Forelimb muscle (tissue), 1 donor: Measurements from ENCODE around the gene NEK7. TPM values are rescaled to one million over a fixed set of nuclear protein-coding genes. Genes with fewer than 3 reads are reported as not detected.

Experiments
- DNase-seq: peaks from one replicate; pipeline ENCODE4 v3.0.0-alpha.2; 2013; ENCODE audit warnings: low read depth
- polyA plus RNA-seq: library from polyadenylated mRNA; unstranded; fragments of 120-200 nt; gene quantifications from one replicate; pipeline ENCODE4 v1.2.1, GENCODE V29; 2013; ENCODE audit not compliant: insufficient read length

The NEK7 gene
- polyA plus RNA-seq, 1 donor: 34.7 TPM

DNA sequence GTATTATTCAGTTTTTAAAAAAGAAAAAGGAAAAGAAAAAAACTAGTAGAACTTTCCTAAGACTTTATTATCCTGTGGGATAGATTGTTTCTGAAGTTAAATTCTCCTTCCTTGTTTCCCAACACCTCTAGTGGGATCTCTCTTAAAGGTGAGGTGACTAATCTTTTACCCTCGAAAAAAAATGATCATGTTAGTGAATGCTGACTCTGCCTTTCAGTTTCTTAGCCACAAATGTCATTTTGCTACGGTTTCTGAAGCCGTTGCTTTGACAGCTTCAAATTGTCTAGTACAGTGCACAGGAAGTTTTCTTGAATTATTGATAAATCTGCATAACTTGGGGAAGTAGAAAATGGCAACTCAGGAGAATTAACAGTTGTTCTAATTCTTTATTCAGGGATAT, 13.0 kb upstream of the NEK7 start:
- no peak for DNase-seq

- DNase-seq: no peak
Observed at GRCh38 chr1:198147216-198147615, 9.6 kb upstream of the NEK7 start.

DNA sequence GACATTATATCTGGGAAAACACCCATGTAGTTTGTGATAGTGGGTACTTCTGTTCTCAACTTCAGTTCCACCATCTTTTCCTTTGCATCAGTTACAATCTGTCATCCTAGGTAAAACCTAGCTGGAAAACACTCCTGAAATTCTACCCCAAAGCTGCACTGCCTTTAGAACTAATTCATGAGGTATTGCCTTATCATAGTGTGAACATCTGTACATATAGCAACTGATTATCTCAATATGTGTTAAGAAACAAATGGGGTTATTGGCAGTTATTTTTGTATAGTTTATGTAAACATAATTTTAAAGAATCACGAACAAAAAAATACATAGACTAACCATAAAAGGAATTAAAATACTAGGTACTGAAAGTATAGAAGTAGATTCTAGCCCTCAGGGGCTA, 6.4 kb upstream of the NEK7 start:
- no peak for DNase-seq

GRCh38 chr1:198151688-198152087, 5.1 kb upstream of the NEK7 start:
- no peak for DNase-seq

- DNase-seq: no peak
Observed at GRCh38 chr1:198153103-198153502, 3.7 kb upstream of the NEK7 start.

GRCh38 chr1:198153804-198154203, 3.0 kb upstream of the NEK7 start:
- DNase-seq: no peak

DNA sequence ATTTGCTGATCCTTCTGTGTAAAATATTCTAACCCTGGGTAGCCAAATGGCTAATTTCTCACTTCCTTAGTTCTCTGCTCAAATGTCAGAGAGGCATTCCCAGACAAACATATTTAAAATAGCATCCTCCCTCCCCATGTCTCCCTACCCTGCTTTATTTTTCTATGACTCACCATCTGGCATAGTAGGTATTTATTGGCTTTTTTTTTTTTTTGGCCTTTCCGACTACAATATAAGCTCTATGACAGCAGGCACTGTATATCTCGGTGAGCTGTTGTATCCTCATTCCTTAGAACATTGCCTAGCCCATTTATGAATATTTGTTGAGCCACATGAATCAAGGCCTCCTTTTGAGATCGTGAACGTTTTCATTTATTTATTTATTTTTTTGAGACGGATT, 1.5 kb upstream of the NEK7 start:
- DNase-seq: no peak

GRCh38 chr1:198156111-198156744, 570 bp upstream of the NEK7 start:
- DNase-seq: no peak

DNA sequence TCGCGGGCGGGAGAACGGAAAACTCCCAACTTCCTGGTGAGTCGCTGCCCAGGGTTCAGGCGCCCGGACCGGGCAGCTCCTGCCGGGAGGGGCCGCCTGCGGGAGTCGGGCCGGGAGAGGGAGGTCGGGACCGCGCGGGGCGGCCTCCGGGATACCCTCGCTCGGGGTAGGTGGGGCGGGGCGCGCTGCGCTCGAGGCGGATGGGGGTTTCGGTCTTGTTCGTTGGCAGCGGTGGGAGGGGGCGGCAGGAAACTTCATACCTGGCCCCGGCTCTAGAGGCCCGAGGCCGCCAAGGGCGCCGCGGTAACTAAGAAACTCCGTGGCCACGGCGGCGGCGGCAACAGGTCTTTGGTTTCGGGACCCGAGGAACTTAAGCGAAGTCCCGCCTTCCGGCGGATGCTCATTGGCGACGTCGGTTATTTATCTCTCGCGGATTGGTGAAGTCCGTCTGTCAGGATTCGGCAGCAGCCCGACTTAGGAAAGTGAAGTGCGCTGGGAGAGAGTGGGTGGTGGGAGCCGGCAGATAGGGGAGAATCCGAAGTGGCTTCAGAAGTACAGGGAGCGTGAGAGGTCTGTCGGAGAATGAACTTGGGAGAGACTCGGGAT, 546 bp downstream of the NEK7 start:
- peak; percentile 96 for DNase-seq

DNA sequence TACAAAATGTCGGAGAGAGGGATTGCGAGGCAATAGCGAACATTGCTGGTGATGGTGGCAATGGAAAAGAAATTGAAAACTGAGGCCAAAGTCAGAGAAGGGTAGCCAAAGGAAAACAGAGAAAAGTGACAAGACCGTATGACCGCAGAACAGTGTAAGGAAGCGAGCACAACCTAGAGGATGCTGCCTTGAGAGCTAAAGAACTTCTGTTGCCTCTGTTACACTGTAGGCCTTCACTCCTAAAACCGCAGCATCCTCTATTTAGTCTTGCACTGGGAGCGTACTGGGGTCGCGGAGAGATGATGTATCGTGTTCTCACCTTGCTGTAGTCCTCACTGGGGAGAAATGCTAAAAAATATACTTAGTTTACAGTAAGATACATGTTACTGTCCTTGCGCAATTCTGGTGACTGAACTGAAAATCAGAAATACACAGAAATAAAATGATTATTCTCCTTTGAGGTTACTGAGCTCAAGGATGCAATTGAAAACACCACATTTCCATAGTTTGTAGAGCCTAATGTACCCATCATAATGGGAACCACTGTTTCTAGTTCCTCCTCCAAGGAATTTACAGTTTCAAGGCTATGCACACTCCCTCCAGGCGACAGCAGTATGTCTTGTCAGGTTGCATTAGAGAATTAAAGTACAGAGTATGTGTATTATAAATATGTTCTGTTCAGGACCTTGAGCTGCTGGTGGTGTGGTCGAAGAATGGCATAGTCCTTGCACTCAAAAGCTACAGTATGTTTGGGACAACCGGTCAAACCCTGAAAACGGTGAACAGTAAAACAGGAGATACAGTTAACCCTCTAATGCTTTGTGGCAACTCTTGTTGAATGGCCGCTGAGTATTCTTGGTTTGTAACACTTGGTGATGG, 1.3 kb downstream of the NEK7 start:
- no peak for DNase-seq

DNA sequence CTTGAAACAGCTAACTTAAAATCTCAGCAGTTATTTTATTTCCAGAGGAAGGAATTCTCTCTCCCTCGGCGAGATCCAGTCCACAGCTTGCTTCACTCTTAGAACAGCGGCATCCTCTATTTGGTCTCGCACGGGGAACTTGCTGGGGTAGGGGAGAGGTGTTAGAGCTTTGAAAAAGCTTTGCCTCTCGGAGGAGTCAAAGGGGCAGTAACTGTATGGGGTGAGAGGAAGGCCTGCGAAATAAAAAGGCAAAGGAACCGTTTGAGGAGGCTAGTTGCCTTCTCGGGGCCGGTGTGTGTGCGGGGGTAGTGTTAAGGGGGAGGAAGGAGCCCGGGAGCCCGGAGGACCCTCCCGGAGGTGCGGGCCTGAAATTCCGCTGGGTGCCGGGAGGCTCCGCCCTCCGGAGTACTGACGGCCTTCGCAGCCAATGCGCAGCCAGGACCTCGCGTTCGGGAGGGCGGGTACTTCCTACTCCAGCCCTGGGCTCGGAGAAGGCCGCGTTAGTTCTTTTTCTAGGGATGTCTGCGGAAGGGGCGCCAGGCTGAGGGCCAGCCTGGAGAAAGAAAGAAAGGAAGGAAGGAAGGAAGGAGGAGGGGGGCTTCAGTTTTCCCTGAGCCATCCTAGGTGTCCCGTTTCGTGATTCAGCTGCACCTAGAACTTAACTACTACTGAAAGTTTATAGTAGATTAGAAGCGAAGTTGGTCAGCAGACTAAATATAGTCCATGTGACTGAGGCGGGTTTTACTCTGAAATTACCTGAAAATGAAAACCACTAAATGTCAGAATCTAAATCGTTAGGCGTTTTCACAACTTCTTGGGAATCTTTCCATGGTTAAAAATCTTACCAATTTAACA, 2.2 kb downstream of the NEK7 start:
- peak; percentile 70 for DNase-seq

DNA sequence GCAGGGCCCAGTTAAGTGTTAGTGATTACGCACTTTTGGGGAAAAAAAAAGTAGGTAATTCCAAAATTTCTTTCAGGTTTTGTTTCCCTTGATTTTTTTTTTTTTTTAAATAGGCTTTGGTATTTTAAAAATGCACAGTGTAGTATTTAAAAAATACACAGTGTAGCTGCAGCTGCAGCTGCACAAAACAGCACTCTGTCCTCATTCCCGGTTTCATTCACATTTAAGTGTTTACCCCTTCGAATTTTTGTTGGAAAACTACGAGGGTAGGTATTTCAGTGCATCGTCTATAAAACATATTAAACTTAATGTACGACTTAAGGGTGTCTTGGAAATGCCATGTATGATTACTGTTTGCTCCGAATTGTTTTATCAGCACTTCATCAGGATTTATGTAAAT, 3.4 kb downstream of the NEK7 start:
- DNase-seq: no peak

GRCh38 chr1:198160946-198161614, 4.3 kb downstream of the NEK7 start:
- DNase-seq: no peak

- DNase-seq: no peak
Observed at GRCh38 chr1:198161718-198162090, 4.9 kb downstream of the NEK7 start.

- no peak for DNase-seq
Observed at GRCh38 chr1:198162091-198162767, 5.4 kb downstream of the NEK7 start.

GRCh38 chr1:198165927-198166647, 9.3 kb downstream of the NEK7 start:
- DNase-seq: no peak

DNA sequence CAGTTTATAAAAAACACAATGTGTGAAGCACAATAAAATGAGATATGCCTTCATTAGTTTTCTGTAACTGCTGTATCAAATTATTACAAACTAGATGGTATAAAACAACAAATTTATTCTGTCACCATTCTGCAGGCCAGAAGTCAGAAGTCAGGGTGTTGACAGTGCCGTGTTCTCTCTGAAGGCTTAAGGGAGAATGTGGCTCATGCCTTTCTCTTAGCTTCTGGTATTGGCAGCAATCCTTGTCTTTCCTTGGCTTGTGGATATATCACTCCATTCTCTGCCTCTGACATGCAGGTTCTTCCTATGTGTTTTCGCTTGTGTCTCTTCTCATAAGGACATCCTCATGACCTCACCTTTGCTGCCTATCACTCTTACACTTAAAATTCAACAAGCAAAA, 10.1 kb downstream of the NEK7 start:
- DNase-seq: no peak

GRCh38 chr1:198167436-198167934, 10.7 kb downstream of the NEK7 start:
- DNase-seq: no peak

GRCh38 chr1:198168227-198168626, 11.4 kb downstream of the NEK7 start:
- no peak for DNase-seq

DNA sequence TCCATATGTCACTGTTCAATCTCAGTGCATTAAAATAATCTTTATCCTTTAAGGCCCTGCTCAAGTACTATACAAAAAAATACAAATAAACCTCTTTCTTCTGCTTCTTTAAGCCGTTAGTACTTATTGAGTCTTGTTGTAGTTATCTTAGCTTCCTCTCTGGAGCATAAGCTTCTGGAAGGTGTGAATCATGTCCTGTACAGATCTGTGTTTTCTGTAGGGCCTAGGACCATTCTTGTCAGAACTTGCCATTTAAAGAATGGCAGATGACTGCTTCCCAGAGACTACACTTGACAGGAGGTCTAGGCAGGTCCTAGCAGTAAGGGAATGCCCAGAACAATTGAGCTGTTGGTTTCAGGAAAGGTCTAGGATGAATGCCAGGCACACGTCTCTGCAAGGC, 12.9 kb downstream of the NEK7 start:
- no peak for DNase-seq
